BLaER1 treated with 17β-estradiol and CSF1 and Interleukin-3, amounts not matched to agents 10 nM and 100 nM (cell line): Measurements from ENCODE around the gene TSPO2.

Experiments used
- H3K27ac ChIP-seq, 11 experiments: shearing (Covaris generic); formaldehyde crosslinking; 2 replicates each; pipeline ENCODE4 v1.8.1; 2022
- H3K27me3 ChIP-seq, 11 experiments: shearing (Covaris generic); formaldehyde crosslinking; 2 replicates each; pipeline ENCODE4 v1.8.1; 2022
- H3K36me3 ChIP-seq, 11 experiments: shearing (Covaris generic); formaldehyde crosslinking; 2 replicates each; pipeline ENCODE4 v1.8.1; 2022
- H3K4me1 ChIP-seq, 10 experiments: shearing (Covaris generic); formaldehyde crosslinking; 2 replicates each; pipeline ENCODE4 v1.8.1; 2022
- H3K4me2 ChIP-seq, 11 experiments: shearing (Covaris generic); formaldehyde crosslinking; 2 replicates each; pipeline ENCODE4 v1.8.1; 2022
- H3K4me3 ChIP-seq, 10 experiments: shearing (Covaris generic); formaldehyde crosslinking; 2 replicates each; pipeline ENCODE4 v1.8.1; 2022
- H3K9ac ChIP-seq, 11 experiments: shearing (Covaris generic); formaldehyde crosslinking; 2 replicates each; pipeline ENCODE4 v1.8.1; 2022
- H3K9me3 ChIP-seq, 11 experiments: shearing (Covaris generic); formaldehyde crosslinking; replicated peaks in 1 of 11; 2 replicates each; pipeline ENCODE4 v1.8.1; 2022
- H4K20me1 ChIP-seq, 11 experiments: shearing (Covaris generic); formaldehyde crosslinking; 2 replicates each; pipeline ENCODE4 v1.8.1; 2022
- Cebpa-rat ChIP-seq, 11 experiments: shearing (Covaris generic); IDR thresholded peaks; 2 replicates each; pipeline ENCODE4 v1.8.1; 2022

TSPO2 gene

DNA sequence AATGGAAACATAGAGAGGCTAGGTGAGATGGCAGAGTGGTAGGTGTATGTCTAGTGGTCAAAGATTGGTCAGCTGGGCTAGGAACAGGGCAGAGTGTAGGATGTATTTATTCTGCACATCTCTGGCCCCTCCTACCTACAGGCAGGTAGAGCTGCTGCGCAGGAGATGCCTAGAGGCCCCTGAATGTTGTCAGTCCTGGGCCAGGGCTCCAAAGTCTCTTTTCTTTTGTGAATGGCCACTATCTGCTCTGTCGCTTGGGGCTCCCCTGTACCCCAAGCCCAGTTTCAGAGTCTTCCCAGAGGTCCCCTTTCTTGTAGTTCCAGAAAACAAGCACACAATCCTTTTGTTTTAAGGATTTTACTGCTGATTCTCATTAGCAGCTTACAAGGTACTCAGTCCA lies 5.0 kb downstream of the TSPO2 start:
- H3K4me3 ChIP-seq, result no peak overlapping the region
- H3K27ac ChIP-seq, result no peak overlapping the region
- H3K27me3 ChIP-seq, result no peaks in the 10 kb centered on the region
- no peak for TF ChIP-seq Cebpa-rat (IDR thresholded peaks at IDR 0.05)
- H3K4me2 ChIP-seq, result no peak overlapping the region
- H3K9ac ChIP-seq, result no peak overlapping the region
- no peaks in the 10 kb centered on the region for H3K9me3 ChIP-seq
- H3K36me3 ChIP-seq, result no peaks in the 10 kb centered on the region
- H3K4me1 ChIP-seq, result peaks cover 17 to 24% (median 21%) of the 10 kb centered on the region in 10 experiments
- H4K20me1 ChIP-seq, result no peaks in the 10 kb centered on the region

DNA sequence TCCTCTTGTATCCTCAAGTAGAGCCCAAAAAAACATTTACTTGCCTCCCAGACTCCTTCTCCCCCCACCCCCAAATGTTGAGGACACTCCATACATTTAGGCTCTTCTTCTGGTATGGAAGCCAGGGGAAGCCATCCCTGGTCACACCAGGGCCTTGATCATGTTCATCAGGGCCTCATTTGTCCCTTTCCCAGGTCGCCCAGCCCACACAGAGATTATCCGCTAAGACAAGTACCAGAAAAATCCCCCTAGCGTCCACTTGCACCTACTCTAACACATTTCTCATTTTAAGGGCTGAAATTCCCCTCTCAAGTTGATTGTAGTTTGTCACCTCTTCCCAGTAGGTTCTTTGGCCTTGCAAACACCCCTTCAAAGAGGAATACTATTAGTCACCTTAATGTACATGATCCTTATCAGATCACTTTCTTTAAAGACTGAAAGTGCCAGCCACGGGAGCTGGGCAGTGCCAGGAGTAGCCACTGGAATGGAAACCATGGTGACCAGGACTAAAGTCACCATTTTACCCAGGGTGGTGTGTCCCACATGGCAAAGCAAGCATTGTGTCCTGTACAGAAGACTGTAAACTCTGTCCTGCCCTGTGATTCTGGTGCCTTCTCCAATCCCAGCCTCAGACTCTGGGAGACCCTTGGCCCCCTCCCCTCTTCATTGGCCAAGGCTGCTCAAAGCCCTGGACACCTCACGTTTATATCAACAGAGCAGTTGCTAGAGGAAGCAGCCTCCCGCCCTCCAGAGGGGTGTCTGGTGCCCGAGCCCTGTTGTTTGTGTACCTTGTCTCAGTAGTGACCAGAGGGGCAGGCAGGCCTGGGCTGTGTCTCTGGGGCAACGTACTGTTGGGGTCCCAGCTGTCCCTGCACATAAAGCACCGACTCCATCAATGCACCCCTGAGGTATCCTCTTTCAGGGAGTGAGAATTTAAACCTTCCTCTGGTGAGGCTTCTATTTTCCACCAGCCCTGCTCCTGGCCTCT lies 5.8 kb downstream of the TSPO2 start:
- TF ChIP-seq Cebpa-rat (IDR thresholded peaks at IDR 0.05), result no peak
- no peaks in the 10 kb centered on the region for H3K27me3 ChIP-seq
- peaks cover 21 to 31% (median 28%) of the 10 kb centered on the region in 10 experiments for H3K4me1 ChIP-seq
- H3K9ac ChIP-seq, result no peak overlapping the region
- no peaks in the 10 kb centered on the region for H3K36me3 ChIP-seq
- no peak overlapping the region for H3K4me2 ChIP-seq
- no peak overlapping the region for H3K27ac ChIP-seq
- H3K9me3 ChIP-seq, result no peaks in the 10 kb centered on the region
- H3K4me3 ChIP-seq, result no peak overlapping the region
- H4K20me1 ChIP-seq, result no peaks in the 10 kb centered on the region

DNA sequence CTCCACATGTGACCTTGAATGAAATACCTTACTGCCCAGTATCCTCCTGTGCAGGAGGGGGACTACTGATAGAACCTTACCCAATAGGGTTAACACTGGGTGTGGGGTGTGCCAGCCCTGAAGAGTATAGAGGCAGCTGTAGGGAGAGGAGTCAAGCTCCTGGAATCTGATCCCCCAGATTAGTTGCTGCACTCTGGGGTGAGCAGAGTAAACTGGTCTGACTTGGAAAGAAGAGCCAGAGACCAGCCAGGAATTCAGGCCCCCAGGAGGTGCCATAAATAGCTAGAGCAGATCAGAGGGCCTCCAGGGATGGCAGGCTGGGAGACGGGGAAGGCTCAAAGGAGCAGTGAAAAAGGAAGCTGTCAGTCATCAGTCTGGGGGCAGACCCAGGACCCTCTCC lies 7.3 kb downstream of the TSPO2 start:
- no peaks in the 10 kb centered on the region for H3K36me3 ChIP-seq
- no peaks in the 10 kb centered on the region for H3K9me3 ChIP-seq
- no peak overlapping the region for H3K9ac ChIP-seq
- H4K20me1 ChIP-seq, result no peaks in the 10 kb centered on the region
- H3K4me3 ChIP-seq, result no peak overlapping the region
- peaks cover 21 to 46% (median 43%) of the 10 kb centered on the region in 10 experiments for H3K4me1 ChIP-seq
- H3K4me2 ChIP-seq, result peak overlapping the region in 5 of 11 experiments; percentile 3 to 37 (median 25); a peak in 5 of 22 replicates
- no peaks in the 10 kb centered on the region for H3K27me3 ChIP-seq
- H3K27ac ChIP-seq, result no peak overlapping the region
- TF ChIP-seq Cebpa-rat (IDR thresholded peaks at IDR 0.05), result no peak

DNA sequence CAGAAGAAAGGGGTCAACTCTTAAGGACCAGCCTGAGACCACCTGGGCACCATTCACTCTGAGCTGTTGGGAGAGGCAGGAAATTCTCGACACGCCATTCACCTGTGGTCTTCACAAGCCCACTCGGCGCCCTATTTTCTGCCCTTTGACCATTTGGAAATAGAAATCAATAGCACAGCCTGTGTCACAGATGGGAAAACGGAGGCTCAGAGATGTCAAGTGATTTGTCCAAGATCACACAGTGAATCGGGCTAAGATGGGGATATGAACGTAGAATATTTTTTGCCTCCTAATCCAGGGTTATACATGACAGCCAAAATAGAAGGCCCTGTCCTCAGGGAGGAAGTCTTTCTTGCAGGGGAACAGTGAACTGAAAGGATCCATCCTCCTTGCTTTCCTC lies 7.7 kb downstream of the TSPO2 start:
- no peaks in the 10 kb centered on the region for H4K20me1 ChIP-seq

DNA sequence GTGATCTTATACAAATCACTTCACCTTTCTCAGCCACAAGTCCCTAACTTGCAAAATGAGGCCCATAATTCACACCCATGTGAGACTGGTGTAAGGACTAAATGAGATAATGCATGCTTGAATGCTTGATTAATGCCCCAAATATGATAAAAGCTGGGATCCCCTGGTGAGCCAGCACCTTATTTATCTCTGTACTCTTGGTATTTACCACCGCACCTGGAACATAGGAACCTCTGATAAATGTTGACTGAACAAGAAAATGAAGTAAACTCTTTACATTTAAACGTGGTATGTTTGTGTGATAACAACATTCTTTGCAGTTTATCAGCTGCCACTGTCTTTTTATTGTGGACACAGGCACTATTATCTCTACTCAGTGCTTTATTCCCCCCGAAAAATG lies 8.3 kb downstream of the TSPO2 start:
- Histone ChIP-seq H3K9ac (no peak overlapping the region), H3K4me3 (no peak overlapping the region), H3K36me3 (no peaks in the 10 kb centered on the region), H3K27me3 (no peaks in the 10 kb centered on the region), H3K4me2 (peak overlapping the region in 3 of 11 experiments; percentile 10 to 75 (median 37); a peak in 2 of 22 replicates), H3K27ac (no peak overlapping the region), H4K20me1 (no peaks in the 10 kb centered on the region), H3K9me3 (no peaks in the 10 kb centered on the region), H3K4me1 (peaks cover 21 to 56% (median 53%) of the 10 kb centered on the region in 10 experiments)
- TF ChIP-seq Cebpa-rat (IDR thresholded peaks at IDR 0.05), result no peak

More for the DNA sequence above, 7.7 kb downstream of the TSPO2 start:
- no peak overlapping the region for H3K4me3 ChIP-seq
- H3K27me3 ChIP-seq, result no peaks in the 10 kb centered on the region
- H3K9ac ChIP-seq, result no peak overlapping the region
- no peak overlapping the region for H3K27ac ChIP-seq
- no peaks in the 10 kb centered on the region for H3K36me3 ChIP-seq
- H3K9me3 ChIP-seq, result no peaks in the 10 kb centered on the region
- no peak for TF ChIP-seq Cebpa-rat (IDR thresholded peaks at IDR 0.05)
- H3K4me2 ChIP-seq, result peak overlapping the region in 5 of 11 experiments; percentile 3 to 37 (median 25); a peak in 7 of 22 replicates
- H3K4me1 ChIP-seq, result peaks cover 21 to 50% (median 47%) of the 10 kb centered on the region in 10 experiments

DNA sequence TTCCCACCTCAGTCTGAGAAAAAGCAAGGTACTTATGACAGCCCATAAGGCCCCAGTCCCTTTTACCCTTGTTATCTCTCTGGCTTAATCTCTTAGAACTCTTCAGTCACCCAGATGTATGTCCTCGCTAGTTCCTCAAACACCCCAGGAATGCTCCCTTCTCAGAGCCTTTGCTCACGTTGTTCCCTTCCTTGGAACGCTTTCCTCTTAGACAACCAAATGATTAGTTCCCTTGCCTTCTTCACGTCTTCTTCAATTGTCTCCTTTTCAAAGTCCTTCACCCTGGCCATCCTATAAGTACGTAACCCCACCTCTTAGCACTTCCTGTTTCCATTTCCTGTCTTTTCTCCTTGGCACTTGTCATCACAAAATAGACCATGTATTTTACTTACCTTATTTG lies 9.6 kb downstream of the TSPO2 start:
- no peaks in the 10 kb centered on the region for H3K27me3 ChIP-seq
- TF ChIP-seq Cebpa-rat (IDR thresholded peaks at IDR 0.05), result no peak
- no peak overlapping the region for H3K9ac ChIP-seq
- H3K27ac ChIP-seq, result peak overlapping the region in 3 of 11 experiments; percentile 1 to 31 (median 2); a peak in 2 of 22 replicates
- no peaks in the 10 kb centered on the region for H4K20me1 ChIP-seq
- no peaks in the 10 kb centered on the region for H3K9me3 ChIP-seq
- H3K4me1 ChIP-seq, result peaks cover 21 to 64% (median 60%) of the 10 kb centered on the region in 10 experiments
- no peak overlapping the region for H3K4me3 ChIP-seq
- peak overlapping the region; percentile 67 to 89 (median 77) for H3K4me2 ChIP-seq
- H3K36me3 ChIP-seq, result no peaks in the 10 kb centered on the region

DNA sequence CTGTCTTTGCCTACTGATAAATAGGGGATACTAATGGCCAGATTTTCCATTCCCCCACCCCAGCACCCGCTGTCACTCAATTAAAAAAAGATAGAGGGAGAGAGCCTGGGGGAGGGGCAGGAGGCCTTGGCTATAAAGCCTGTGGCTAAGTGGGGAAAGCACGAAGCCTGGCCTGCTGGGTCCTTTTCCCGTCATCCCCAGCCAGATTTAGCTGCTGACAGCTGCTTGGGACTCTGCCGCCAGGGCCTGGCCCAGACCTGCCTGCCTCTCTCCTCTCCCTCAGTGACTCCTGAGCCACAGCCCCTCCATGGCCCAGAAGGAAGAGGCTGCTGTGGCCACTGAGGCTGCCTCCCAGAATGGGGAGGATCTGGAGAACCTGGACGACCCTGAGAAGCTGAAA lies 10.8 kb downstream of the TSPO2 start, which contains the start of gene APOBEC2:
Gene APOBEC2 (plus strand): TSS at position 162 of the 400 bp plus-strand sequence. CDS start 146 bp downstream, at position 308.
- H3K36me3 ChIP-seq, result no peaks in the 10 kb centered on the region
- H3K4me3 ChIP-seq, result no peak within 1 kb of the TSS
- H3K9ac ChIP-seq, result no peak within 1 kb of the TSS
- peaks cover 21 to 64% (median 60%) of the 10 kb centered on the region in 10 experiments for H3K4me1 ChIP-seq
- H3K27me3 ChIP-seq, result no peaks in the 10 kb centered on the region
- no peaks in the 10 kb centered on the region for H4K20me1 ChIP-seq
- no peak for TF ChIP-seq Cebpa-rat (IDR thresholded peaks at IDR 0.05)
- H3K4me2 ChIP-seq, result peak within 1 kb of the TSS; percentile 67 to 89 (median 77)
- no peaks in the 10 kb centered on the region for H3K9me3 ChIP-seq
- H3K27ac ChIP-seq, result 0 out of 22 replicates have a peak within 1 kb of the TSS, but pooled peaks of 2 of the 11 experiments have one; percentile 9 to 21

DNA sequence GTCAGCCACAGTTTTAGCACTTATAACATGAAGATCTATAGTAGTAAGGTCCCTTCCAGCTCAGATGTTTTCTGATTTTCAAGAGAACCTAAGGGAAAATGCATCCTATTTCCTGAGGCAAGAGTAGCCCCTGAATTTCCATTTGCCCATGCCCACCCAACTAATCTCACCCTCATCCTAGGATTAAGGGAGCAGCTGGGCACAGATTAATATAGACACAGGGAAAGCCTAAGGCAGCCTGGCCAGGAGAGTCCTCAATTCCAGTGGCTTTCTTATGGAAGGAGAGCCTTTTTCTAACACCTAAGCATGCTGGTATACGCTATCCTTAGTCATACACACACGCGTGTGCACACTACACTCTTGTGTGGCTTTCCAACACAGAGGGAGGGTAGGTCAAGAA lies 12.2 kb downstream of the TSPO2 start:
- peak overlapping the region in 1 of 11 experiments; percentile 17; a peak in 1 of 22 replicates for H3K27ac ChIP-seq
- H3K9ac ChIP-seq, result no peak overlapping the region; a peak in 1 of 22 replicates
- TF ChIP-seq Cebpa-rat (IDR thresholded peaks at IDR 0.05), result no peak
- no peak overlapping the region for H3K4me3 ChIP-seq
- H4K20me1 ChIP-seq, result no peaks in the 10 kb centered on the region
- no peaks in the 10 kb centered on the region for H3K9me3 ChIP-seq
- H3K4me1 ChIP-seq, result peaks cover 32 to 63% (median 60%) of the 10 kb centered on the region in 10 experiments
- no peaks in the 10 kb centered on the region for H3K36me3 ChIP-seq
- H3K27me3 ChIP-seq, result no peaks in the 10 kb centered on the region
- H3K4me2 ChIP-seq, result peak overlapping the region in 9 of 11 experiments; percentile 42 to 89 (median 76); a peak in 17 of 22 replicates

DNA sequence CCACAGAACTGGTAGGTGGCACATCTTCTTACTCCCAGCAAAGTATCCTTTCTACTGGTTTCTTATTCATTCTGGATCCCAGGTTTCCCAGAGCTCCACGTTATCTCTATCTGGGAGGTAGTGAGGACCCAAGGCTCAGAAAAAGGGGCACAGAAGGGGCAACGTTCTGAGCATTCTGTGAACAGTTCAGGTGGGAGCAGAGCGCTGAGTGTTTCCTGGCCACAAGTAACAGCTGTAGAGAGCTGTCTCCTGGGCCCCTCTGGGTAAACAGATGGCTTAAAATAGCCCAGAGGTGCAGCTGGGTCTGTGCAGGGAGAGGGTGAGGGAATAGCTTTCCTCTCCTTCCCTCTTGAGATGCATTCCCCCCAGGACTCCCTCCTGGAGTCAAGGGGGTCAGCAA lies 12.9 kb downstream of the TSPO2 start:
- Histone ChIP-seq H3K4me1 (peaks cover 32 to 61% (median 54%) of the 10 kb centered on the region in 10 experiments), H3K36me3 (no peaks in the 10 kb centered on the region), H3K27me3 (no peaks in the 10 kb centered on the region), H4K20me1 (no peaks in the 10 kb centered on the region), H3K4me3 (peak overlapping the region in 1 of 10 experiments; percentile 16; a peak in 1 of 20 replicates), H3K9ac (peak overlapping the region in 2 of 11 experiments; percentile 47 to 48; a peak in 3 of 22 replicates), H3K9me3 (no peaks in the 10 kb centered on the region), H3K27ac (peak overlapping the region in 1 of 11 experiments; percentile 17; a peak in 1 of 22 replicates), H3K4me2 (peak overlapping the region in 10 of 11 experiments; percentile 9 to 89 (median 76); a peak in 19 of 22 replicates)
- no peak for TF ChIP-seq Cebpa-rat (IDR thresholded peaks at IDR 0.05)
